Gastrocnemius medialis (tissue), 4 donors: ENCODE data around the gene ABR. TPM values are rescaled to one million over a fixed set of nuclear protein-coding genes. Genes with fewer than 3 reads are reported as not detected.

Experiments used
- ATAC-seq, 2 donors: fragments of 150-250 bp; one replicate each; pipeline ENCODE4 v1.9.1; 2016
- DNase-seq, 2 donors: peaks; one replicate each; pipeline ENCODE4 v3.0.0-alpha.2; 2019
- H3K27ac ChIP-seq, 4 donors: fragments of 200-600 bp; sonication (generic); 1 replicate in 1 of 4; 2 replicates in 3 of 4; pipeline ENCODE4 v1.5.1; 2016 to 2018; ENCODE audit warnings: mild to moderate bottlenecking in 2 of 4, moderate library complexity in 1 of 4
- H3K27me3 ChIP-seq, 3 donors: fragments of 200-600 bp; sonication (generic) in 2 of 3; 1 replicate in 1 of 3; 2 replicates in 2 of 3; pipeline versions ENCODE4 v1.5.1 to v1.6.0; 2016 to 2019; ENCODE audit warnings: mild to moderate bottlenecking in 1 of 3, moderate library complexity in 1 of 3
- H3K36me3 ChIP-seq, 2 donors: fragments of 200-600 bp; sonication (generic) in 1 of 2; one replicate each; pipeline ENCODE4 v1.5.1; 2017 to 2018
- H3K4me1 ChIP-seq, 2 donors: fragments of 200-600 bp; sonication (generic) in 1 of 2; one replicate each; pipeline ENCODE4 v1.5.1; 2016 to 2017; ENCODE audit warnings: mild to moderate bottlenecking in 2 of 2
- H3K4me3 ChIP-seq, 4 donors: fragments of 200-600 bp; sonication (generic) in 3 of 4; 1 replicate in 1 of 4; 2 replicates in 3 of 4; pipeline ENCODE4 v1.5.1; 2016 to 2019; ENCODE audit warnings: mild to moderate bottlenecking in 2 of 4
- H3K9me3 ChIP-seq, 3 donors: fragments of 200-600 bp; sonication (generic) in 2 of 3; 1 replicate in 1 of 3; 2 replicates in 2 of 3; pipeline ENCODE4 v1.5.1; 2016 to 2019
- POLR2A ChIP-seq, 2 donors: fragments of 450-650 bp; IDR thresholded peaks; one replicate each; pipeline ENCODE4 v1.6.1; 2017; ENCODE audit warnings: antibody characterized with exemption in 2 of 2, mild to moderate bottlenecking in 2 of 2, moderate library complexity in 2 of 2
- in situ Hi-C, 4 donors: fragments of 200-750 bp; cut with MboI; loops; one replicate each; pipeline versions ENCODE4 v1.15.0 to v1.8.0; 2017; ENCODE audit warnings: low sequenced_read_pairs in 4 of 4
- intact Hi-C: fragments of 100-400 bp; cut with DNase I; formaldehyde crosslinking; loops from one replicate; pipeline ENCODE4 v1.15.1; 2023; ENCODE audit warnings: low total_unique reads
- total RNA-seq, 4 donors: library from RNA; depleted of rRNA; stranded (reverse); fragments of >200 nt; gene quantifications; one replicate each; pipeline versions ENCODE4 v1.1.0 to v1.2.3, GENCODE V29; 2016
- TF ChIP-seq, protein P1 (sequence below), 5 experiments: fragments of 450-650 bp in 3 of 5; fragments of 200-600 bp in 2 of 5; sonication (generic) in 2 of 5; IDR thresholded peaks in 4 of 5; conservative IDR thresholded peaks in 1 of 5; 1 replicate in 4 of 5; 2 replicates in 1 of 5; pipeline ENCODE4 v1.5.1; 2016 to 2019; ENCODE audit warnings: antibody characterized with exemption in 5 of 5, mild to moderate bottlenecking in 3 of 5, moderate library complexity in 3 of 5

The ABR gene
- total RNA-seq, 4 donors from 2014 or later = 9.7 to 15.4 (median 12.8) TPM

DNA sequence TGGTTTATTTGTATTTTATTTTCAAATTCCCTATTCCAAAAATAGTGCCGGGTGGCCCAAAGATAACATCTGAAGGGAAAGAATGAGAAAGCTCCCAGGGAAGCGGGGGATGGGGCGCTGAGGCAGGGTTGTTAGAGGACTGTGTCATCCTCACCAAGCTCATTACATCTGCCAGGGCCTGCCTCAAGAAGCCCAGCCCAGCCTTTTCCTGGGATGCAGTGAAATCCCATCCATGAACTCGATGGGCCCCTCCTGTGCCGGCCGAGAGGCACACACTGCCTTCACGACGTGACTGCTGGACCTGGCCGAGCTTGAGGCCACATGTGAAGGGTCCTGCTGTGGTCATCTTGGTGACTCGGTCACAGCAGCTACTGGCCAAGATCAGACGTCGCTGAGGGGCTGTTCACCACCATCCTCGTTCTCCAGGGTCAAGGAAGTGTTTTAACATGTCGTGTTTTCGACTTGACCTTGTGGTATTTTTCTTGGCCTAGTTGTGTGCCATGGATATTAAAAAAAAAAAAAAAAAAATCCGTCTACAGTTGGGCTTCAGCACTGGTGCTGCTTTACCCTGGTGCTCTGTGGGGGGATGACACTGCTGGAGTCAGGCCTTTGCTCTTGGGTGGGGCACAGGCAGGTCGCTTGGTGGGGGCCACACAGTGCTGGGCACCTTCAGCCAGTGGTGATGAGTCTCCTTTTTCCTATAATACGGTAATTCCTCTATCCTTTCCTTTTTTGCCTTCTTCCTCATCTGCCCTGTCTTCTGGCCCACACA is 178.0 kb downstream of the ABR start:
- ATAC-seq (no peak), DNase-seq (peak in 1 of 2 donors; percentile 49)
- Histone ChIP-seq H3K36me3 (peaks cover 0 to 35% of the 10 kb centered on the region in 2 donors), H3K4me3 (no peak overlapping the region), H3K9me3 (no peaks in the 10 kb centered on the region), H3K4me1 (peaks cover 82 to 87% of the 10 kb centered on the region in 2 donors), H3K27me3 (no peaks in the 10 kb centered on the region), H3K27ac (peak overlapping the region; percentile 85 to 94 (median 90))
- in situ Hi-C loops (loop anchor here in 1 of 4 donors (5.0 kb wide), 1 partner anchor 55 kb away; no protein-coding TSS in a partner anchor), intact Hi-C loops (loop anchor here (5.0 kb wide), 1 partner anchor 35 kb away; no protein-coding TSS in a partner anchor)
- TF ChIP-seq, protein P1, sequence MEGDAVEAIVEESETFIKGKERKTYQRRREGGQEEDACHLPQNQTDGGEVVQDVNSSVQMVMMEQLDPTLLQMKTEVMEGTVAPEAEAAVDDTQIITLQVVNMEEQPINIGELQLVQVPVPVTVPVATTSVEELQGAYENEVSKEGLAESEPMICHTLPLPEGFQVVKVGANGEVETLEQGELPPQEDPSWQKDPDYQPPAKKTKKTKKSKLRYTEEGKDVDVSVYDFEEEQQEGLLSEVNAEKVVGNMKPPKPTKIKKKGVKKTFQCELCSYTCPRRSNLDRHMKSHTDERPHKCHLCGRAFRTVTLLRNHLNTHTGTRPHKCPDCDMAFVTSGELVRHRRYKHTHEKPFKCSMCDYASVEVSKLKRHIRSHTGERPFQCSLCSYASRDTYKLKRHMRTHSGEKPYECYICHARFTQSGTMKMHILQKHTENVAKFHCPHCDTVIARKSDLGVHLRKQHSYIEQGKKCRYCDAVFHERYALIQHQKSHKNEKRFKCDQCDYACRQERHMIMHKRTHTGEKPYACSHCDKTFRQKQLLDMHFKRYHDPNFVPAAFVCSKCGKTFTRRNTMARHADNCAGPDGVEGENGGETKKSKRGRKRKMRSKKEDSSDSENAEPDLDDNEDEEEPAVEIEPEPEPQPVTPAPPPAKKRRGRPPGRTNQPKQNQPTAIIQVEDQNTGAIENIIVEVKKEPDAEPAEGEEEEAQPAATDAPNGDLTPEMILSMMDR (IDR thresholded peaks at IDR 0.05 in 4 of 5, conservative IDR thresholded peaks at IDR 0.05 in 1 of 5) = no peak
- TF ChIP-seq POLR2A (IDR thresholded peaks at IDR 0.05) = no peak

DNA sequence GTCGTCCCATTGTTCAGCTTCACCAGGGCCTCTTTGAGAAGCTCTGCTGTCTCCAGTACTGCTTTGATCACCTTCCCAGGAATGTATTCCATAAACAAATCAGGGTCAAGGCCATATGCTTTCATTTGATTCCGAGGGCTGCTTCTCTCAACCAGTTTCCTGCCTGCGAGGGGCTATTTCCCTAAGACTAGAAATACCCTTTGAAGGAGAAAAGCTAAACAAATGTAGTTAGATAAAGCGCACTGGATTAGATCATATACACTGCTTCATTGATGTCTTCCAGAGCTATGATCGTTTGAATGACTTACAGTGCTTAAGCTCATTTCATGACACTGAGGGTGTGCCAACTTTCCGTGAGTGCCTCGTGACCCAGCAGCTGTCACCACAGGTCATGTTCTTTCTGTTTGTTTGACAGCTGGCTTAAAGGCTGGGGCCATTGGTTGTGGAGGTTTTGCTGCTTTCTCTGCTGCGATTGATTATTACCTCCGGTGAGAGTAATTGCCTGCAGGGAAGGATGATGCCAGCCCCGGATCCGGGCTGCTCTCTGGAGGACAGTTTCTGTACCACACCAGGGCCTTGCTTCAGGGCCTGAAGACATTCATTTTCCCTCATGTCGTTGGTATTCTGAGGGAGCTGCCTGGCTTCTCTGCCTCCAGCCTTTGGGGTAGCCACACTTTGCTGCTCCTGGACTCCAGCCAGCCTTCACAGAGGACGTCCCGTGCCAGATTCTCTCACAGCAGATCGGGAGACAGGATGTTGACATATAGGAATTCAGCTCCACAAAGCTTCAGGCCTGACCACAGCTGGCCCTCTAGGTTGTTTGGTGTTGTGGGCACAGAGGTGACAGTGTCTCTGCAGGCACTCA is 179.0 kb downstream of the ABR start:
- ATAC-seq (peak; percentile 52 to 58), DNase-seq (peak; percentile 72 to 87)
- Histone ChIP-seq H3K4me3 (peak overlapping the region in 1 of 4 donors; percentile 7), H3K9me3 (no peaks in the 10 kb centered on the region), H3K27me3 (no peaks in the 10 kb centered on the region), H3K27ac (peak overlapping the region; percentile 85 to 94 (median 90)), H3K36me3 (peaks cover 0 to 35% of the 10 kb centered on the region in 2 donors), H3K4me1 (peaks cover 75 to 81% of the 10 kb centered on the region in 2 donors)
- in situ Hi-C loops = loop anchor here in 1 of 4 donors (5.0 kb wide), 1 partner anchor 56 kb away; no protein-coding TSS in a partner anchor
- TF ChIP-seq, protein P1 (IDR thresholded peaks at IDR 0.05 in 4 of 5, conservative IDR thresholded peaks at IDR 0.05 in 1 of 5) = no peak
- peak in 1 of 2 donors; percentile 42 for TF ChIP-seq POLR2A (IDR thresholded peaks at IDR 0.05)
- intact Hi-C loops = loop anchor here (5.0 kb wide), 1 partner anchor 36 kb away; no protein-coding TSS in a partner anchor

- H3K27ac ChIP-seq = peak overlapping the region in 3 of 4 donors; percentile 89 to 95 (median 94)
- DNase-seq = no peak
These were observed 181.7 kb downstream of the ABR start for GRCh38 chr17:998111-998510.

More at GRCh38 chr17:998111-998510, 181.7 kb downstream of the ABR start:
- Histone ChIP-seq H3K4me1 (peaks cover 54 to 55% of the 10 kb centered on the region in 2 donors), H3K9me3 (no peaks in the 10 kb centered on the region), H3K27me3 (no peaks in the 10 kb centered on the region), H3K36me3 (peaks cover 0 to 27% of the 10 kb centered on the region in 2 donors), H3K4me3 (peak overlapping the region; percentile 75 to 98 (median 97))
- no peak for TF ChIP-seq POLR2A (IDR thresholded peaks at IDR 0.05)
- TF ChIP-seq, protein P1 (IDR thresholded peaks at IDR 0.05 in 4 of 5, conservative IDR thresholded peaks at IDR 0.05 in 1 of 5) = no peak
- ATAC-seq = no peak
- intact Hi-C loops (loop anchor here (5.0 kb wide), 2 partner anchors 201 to 586 kb away; a partner anchor contains a TSS), in situ Hi-C loops (no loop called here)
